Neuronal stem cell (in vitro differentiated cells): ENCODE measurements around the gene GP2.

ENCODE experiments used
- DNase-seq: peaks from one replicate; pipeline ENCODE4 v3.0.0-alpha.2; 2013; ENCODE audit warnings: low spot score
- H2AFZ ChIP-seq: one replicate; pipeline ENCODE4 v1.6.1; 2013; ENCODE audit warnings: mild to moderate bottlenecking, low read length, inconsistent platforms
- H2AK5ac ChIP-seq: 2 replicates; pipeline ENCODE4 v1.6.1; 2013; ENCODE audit warnings: low read depth, mild to moderate bottlenecking, inconsistent platforms, low read length, moderate library complexity, mixed read lengths
- H2BK120ac ChIP-seq: 2 replicates; pipeline ENCODE4 v1.6.1; 2013; ENCODE audit warnings: low read depth, mild to moderate bottlenecking, inconsistent platforms, low read length, moderate library complexity, mixed read lengths
- H2BK12ac ChIP-seq: one replicate; pipeline ENCODE4 v1.6.1; 2013; ENCODE audit warnings: low read length, inconsistent platforms
- H2BK15ac ChIP-seq: 2 replicates; pipeline ENCODE4 v1.6.1; 2013; ENCODE audit warnings: mild to moderate bottlenecking, low read length, inconsistent platforms, mixed read lengths
- H2BK5ac ChIP-seq: one replicate; pipeline ENCODE4 v1.6.1; 2013; ENCODE audit warnings: inconsistent platforms, mild to moderate bottlenecking, low read length, moderate library complexity
- H3K14ac ChIP-seq: one replicate; pipeline ENCODE4 v1.6.1; 2013; ENCODE audit warnings: low read length, inconsistent platforms
- H3K18ac ChIP-seq: 2 replicates; pipeline ENCODE4 v1.6.1; 2013; ENCODE audit warnings: low read length, inconsistent platforms
- H3K23ac ChIP-seq: 2 replicates; pipeline ENCODE4 v1.6.1; 2013; ENCODE audit warnings: low read depth, mild to moderate bottlenecking, mixed read lengths, low read length, inconsistent platforms; ENCODE audit not compliant: poor library complexity
- H3K27ac ChIP-seq: replicated peaks from 3 replicates; pipeline ENCODE4 v1.5.1; 2013; ENCODE audit warnings: low read length, inconsistent platforms
- H3K27me3 ChIP-seq, 3 experiments: 2 replicates each; pipeline ENCODE4 v1.6.1; 2013; ENCODE audit warnings: low read length in 3 of 3, mild to moderate bottlenecking in 2 of 3, inconsistent platforms in 1 of 3, low read depth in 1 of 3, mixed read lengths in 1 of 3, moderate library complexity in 1 of 3; ENCODE audit not compliant: control insufficient read depth in 3 of 3, insufficient read depth in 3 of 3
- H3K36me3 ChIP-seq, 2 donors: replicated peaks in 1 of 2; 2 replicates each; pipeline ENCODE4 v1.6.1; 2013; ENCODE audit warnings: low read length in 2 of 2; ENCODE audit not compliant: control insufficient read depth in 2 of 2, insufficient read depth in 2 of 2
- H3K4ac ChIP-seq: 2 replicates; pipeline ENCODE4 v1.6.1; 2013; ENCODE audit warnings: inconsistent platforms, mild to moderate bottlenecking, low read length, moderate library complexity
- H3K4me1 ChIP-seq, 2 donors: 1 replicate in 1 of 2; 2 replicates in 1 of 2; pipeline ENCODE4 v1.6.1; 2013; ENCODE audit warnings: low read length in 2 of 2, low read depth in 1 of 2; ENCODE audit not compliant: control insufficient read depth in 2 of 2, insufficient read depth in 1 of 2
- H3K4me2 ChIP-seq: one replicate; pipeline ENCODE4 v1.6.1; 2013; ENCODE audit warnings: mild to moderate bottlenecking, low read length, inconsistent platforms; ENCODE audit not compliant: insufficient read depth, poor library complexity, severe bottlenecking
- H3K4me3 ChIP-seq, 2 donors: 2 replicates each; pipeline ENCODE4 v1.5.1; 2013; ENCODE audit warnings: low read length in 2 of 2, mild to moderate bottlenecking in 2 of 2, inconsistent platforms in 1 of 2, moderate library complexity in 1 of 2
- H3K79me1 ChIP-seq: one replicate; pipeline ENCODE4 v1.6.1; 2013; ENCODE audit warnings: low read depth, mild to moderate bottlenecking, inconsistent platforms, low read length, moderate library complexity
- H3K9ac ChIP-seq: one replicate; pipeline ENCODE4 v1.6.1; 2013; ENCODE audit warnings: mild to moderate bottlenecking, low read depth, low read length, inconsistent platforms; ENCODE audit not compliant: poor library complexity
- H3K9me3 ChIP-seq, 2 donors: replicated peaks in 1 of 2; 2 replicates each; pipeline versions ENCODE3 to v1.6.1; 2013; ENCODE audit warnings: low read length in 2 of 2, mild to moderate bottlenecking in 2 of 2, inconsistent platforms in 1 of 2, low read depth in 1 of 2, mixed read lengths in 1 of 2, moderate library complexity in 1 of 2; ENCODE audit not compliant: control insufficient read depth in 2 of 2, insufficient read depth in 1 of 2
- H4K8ac ChIP-seq: one replicate; pipeline ENCODE4 v1.6.1; 2013; ENCODE audit warnings: low read depth, mild to moderate bottlenecking, inconsistent platforms, low read length, moderate library complexity
- H4K91ac ChIP-seq: one replicate; pipeline ENCODE4 v1.6.1; 2013; ENCODE audit warnings: low read length, low read depth, mild to moderate bottlenecking, inconsistent platforms; ENCODE audit not compliant: poor library complexity
- WGBS, 2 donors: extraction: QIAGEN DNeasy Blood & Tissue Kit; methylation state at CpG; one replicate each; pipeline ENCODE4 v1.1.7; 2013; ENCODE audit warnings: missing lambda C conversion rate in 2 of 2, mixed read lengths in 1 of 2; ENCODE audit not compliant: insufficient read length in 2 of 2, insufficient replicate concordance in 1 of 2; ENCODE audit errors: extremely low coverage in 2 of 2; 5-methylcytosine and 5-hydroxymethylcytosine counted together

GP2 gene

GRCh38 chr16:20326321-20326720 is 992 bp downstream of the GP2 start:
- Histone ChIP-seq H2BK15ac (no peak overlapping the region), H3K9ac (no peak overlapping the region), H4K8ac (no peak overlapping the region), H3K4me3 (no peak overlapping the region), H4K91ac (no peak overlapping the region), H2BK120ac (no peak overlapping the region), H3K23ac (no peak overlapping the region), H3K4me1 (no peaks in the 10 kb centered on the region), H2BK12ac (no peak overlapping the region), H2AK5ac (no peak overlapping the region), H2AFZ (no peak overlapping the region), H2BK5ac (no peak overlapping the region), H3K4ac (no peak overlapping the region), H3K27ac (no peak overlapping the region), H3K36me3 (no peaks in the 10 kb centered on the region), H3K4me2 (no peak overlapping the region), H3K27me3 (no peaks in the 10 kb centered on the region), H3K9me3 (no peaks in the 10 kb centered on the region), H3K18ac (no peak overlapping the region), H3K79me1 (no peaks in the 10 kb centered on the region), H3K14ac (no peak overlapping the region)
- no peak for DNase-seq
- WGBS, 2 donors: no CpG with 5 or more reads among the region's 3 CpGs

GRCh38 chr16:20325005-20325404 is 2.3 kb downstream of the GP2 start:
- H4K91ac ChIP-seq: no peak overlapping the region
- H3K23ac ChIP-seq: no peak overlapping the region
- H2BK5ac ChIP-seq: no peak overlapping the region
- DNase-seq: no peak
- no peak overlapping the region for H2AFZ ChIP-seq
- no peaks in the 10 kb centered on the region for H3K27me3 ChIP-seq
- no peak overlapping the region for H3K4me3 ChIP-seq
- no peak overlapping the region for H3K18ac ChIP-seq
- no peak overlapping the region for H3K9ac ChIP-seq
- H2BK12ac ChIP-seq: no peak overlapping the region
- no peak overlapping the region for H3K4ac ChIP-seq
- H2AK5ac ChIP-seq: no peak overlapping the region
- H4K8ac ChIP-seq: no peak overlapping the region
- no peaks in the 10 kb centered on the region for H3K36me3 ChIP-seq
- no peaks in the 10 kb centered on the region for H3K79me1 ChIP-seq
- H3K4me1 ChIP-seq: no peaks in the 10 kb centered on the region
- H2BK15ac ChIP-seq: no peak overlapping the region
- no peak overlapping the region for H3K14ac ChIP-seq
- no peaks in the 10 kb centered on the region for H3K9me3 ChIP-seq
- no peak overlapping the region for H2BK120ac ChIP-seq
- H3K27ac ChIP-seq: no peak overlapping the region
- H3K4me2 ChIP-seq: no peak overlapping the region
- no CpG with 5 or more reads among the region's 3 CpGs for WGBS, 2 donors

- Histone ChIP-seq H2BK120ac (no peak overlapping the region), H3K9me3 (no peaks in the 10 kb centered on the region), H2BK12ac (no peak overlapping the region), H3K4me2 (no peak overlapping the region), H3K4ac (no peak overlapping the region), H3K9ac (no peak overlapping the region), H4K91ac (no peak overlapping the region), H2AFZ (no peak overlapping the region), H3K4me1 (no peaks in the 10 kb centered on the region), H4K8ac (no peak overlapping the region), H2AK5ac (peak overlapping the region; percentile 14), H2BK15ac (no peak overlapping the region), H3K14ac (no peak overlapping the region), H3K36me3 (no peaks in the 10 kb centered on the region), H3K4me3 (no peak overlapping the region), H3K79me1 (no peaks in the 10 kb centered on the region), H3K23ac (no peak overlapping the region), H2BK5ac (no peak overlapping the region), H3K27ac (no peak overlapping the region), H3K18ac (no peak overlapping the region), H3K27me3 (no peaks in the 10 kb centered on the region)
- no peak for DNase-seq
- WGBS, 2 donors: no CpG with 5 or more reads among the region's 9 CpGs
These were observed 3.7 kb downstream of the GP2 start for GRCh38 chr16:20323591-20324117.

- Histone ChIP-seq H3K18ac (peak overlapping the region; percentile 15), H3K36me3 (no peaks in the 10 kb centered on the region), H2BK120ac (no peak overlapping the region), H3K4ac (no peak overlapping the region), H3K4me1 (no peaks in the 10 kb centered on the region), H2BK5ac (no peak overlapping the region), H4K91ac (no peak overlapping the region), H3K9ac (no peak overlapping the region), H2BK15ac (no peak overlapping the region), H3K4me3 (no peak overlapping the region), H2BK12ac (no peak overlapping the region), H2AK5ac (no peak overlapping the region), H3K27ac (no peak overlapping the region), H3K27me3 (no peaks in the 10 kb centered on the region), H3K9me3 (no peaks in the 10 kb centered on the region), H3K4me2 (no peak overlapping the region), H3K79me1 (no peaks in the 10 kb centered on the region), H4K8ac (no peak overlapping the region), H2AFZ (no peak overlapping the region), H3K14ac (no peak overlapping the region), H3K23ac (no peak overlapping the region)
- no peak for DNase-seq
- WGBS, 2 donors: no CpG with 5 or more reads among the region's 4 CpGs
These were observed 4.6 kb downstream of the GP2 start for GRCh38 chr16:20322696-20323095.
